GM19351 (cell line): ENCODE results near the gene TGIF2LX.
"Not testable (repeated sequence)": the region's sequence is repeated elsewhere in the genome, so short reads cannot be mapped to it uniquely, and the experiment has no call there.

Experiments used
- ATAC-seq: cut with Tn5 transposase; IDR thresholded peaks from one replicate; pipeline ENCODE4 v1.9.1; 2021; ENCODE audit warnings: mild to moderate bottlenecking, moderate library complexity; ENCODE audit not compliant: unreplicated experiment

TGIF2LX gene

GRCh38 chrX:89921665-89922064 lies at the start of gene TGIF2LX:
Gene TGIF2LX (plus strand): TSS chrX:89921908. CDS start chrX:89922086, 178 bp downstream.
- not testable (repeated sequence) for ATAC-seq

DNA sequence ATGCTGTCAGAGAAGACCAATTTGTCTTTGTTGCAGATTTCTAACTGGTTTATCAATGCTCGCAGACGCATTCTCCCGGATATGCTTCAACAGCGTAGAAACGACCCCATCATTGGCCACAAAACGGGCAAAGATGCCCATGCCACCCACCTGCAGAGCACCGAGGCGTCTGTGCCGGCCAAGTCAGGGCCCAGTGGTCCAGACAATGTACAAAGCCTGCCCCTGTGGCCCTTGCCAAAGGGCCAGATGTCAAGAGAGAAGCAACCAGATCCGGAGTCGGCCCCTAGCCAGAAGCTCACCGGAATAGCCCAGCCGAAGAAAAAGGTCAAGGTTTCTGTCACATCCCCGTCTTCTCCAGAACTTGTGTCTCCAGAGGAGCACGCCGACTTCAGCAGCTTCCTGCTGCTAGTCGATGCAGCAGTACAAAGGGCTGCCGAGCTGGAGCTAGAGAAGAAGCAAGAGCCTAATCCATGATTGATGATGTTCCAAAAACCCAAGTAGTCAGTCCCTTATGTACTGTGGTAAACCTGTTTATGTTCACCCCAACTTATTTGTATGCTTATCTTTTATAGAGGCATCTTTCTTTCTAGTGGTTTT lies 728 bp downstream of the TGIF2LX start:
- not testable (repeated sequence) for ATAC-seq

GRCh38 chrX:89943077-89943476 lies 21.4 kb downstream of the TGIF2LX start:
- not testable (repeated sequence) for ATAC-seq

DNA sequence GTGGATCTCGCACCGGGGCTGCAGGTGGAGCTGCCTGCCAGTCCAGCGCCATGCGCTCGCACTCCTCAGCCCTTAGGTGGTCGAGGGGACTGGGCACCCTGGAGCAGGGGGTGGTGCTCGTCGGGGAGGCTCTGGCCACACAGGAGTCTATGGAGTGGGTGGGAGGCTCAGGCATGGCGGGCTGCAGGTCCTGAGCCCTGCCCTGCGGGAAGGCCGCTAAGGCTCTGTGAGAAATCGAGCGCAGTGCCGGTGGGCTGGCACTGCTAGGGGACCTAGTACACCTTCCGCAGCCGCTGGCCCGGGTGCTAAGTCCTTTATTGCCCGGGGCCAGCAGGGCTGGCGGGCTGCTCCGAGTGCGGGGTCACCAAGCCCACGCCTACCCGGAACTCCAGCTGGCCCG lies 43.9 kb downstream of the TGIF2LX start:
- not testable (repeated sequence) for ATAC-seq
